AG04450 (cell line): ENCODE data around the gene C1QL2. TPM values are rescaled to one million over a fixed set of nuclear protein-coding genes. Genes with fewer than 3 reads are reported as not detected.

Experiments used
- CTCF ChIA-PET: fragments of 300-600, 350-600 bp; formaldehyde crosslinking; extraction: SDS; loops from one replicate; lab custom pipeline; 2022; ENCODE audit warnings: antibody characterized with exemption, inconsistent platforms; lab: Charles Lee
- POLR2A ChIA-PET: fragments of 350-600 bp; formaldehyde crosslinking; extraction: SDS; loops from one replicate; lab custom pipeline; 2021; ENCODE audit warnings: antibody characterized with exemption, inconsistent platforms; lab: Yijun Ruan, JAX
- DNase-seq: peaks from one replicate; pipeline ENCODE4 v3.0.0-alpha.2; 2011; ENCODE audit warnings: low read depth, low spot score
- H3K27ac ChIP-seq: one replicate; pipeline ENCODE4 v1.5.1; 2012; ENCODE audit warnings: low read depth, low read length, control low read depth
- H3K27me3 ChIP-seq: one replicate; pipeline ENCODE4 v1.6.0; 2012; ENCODE audit warnings: low read length; ENCODE audit not compliant: control insufficient read depth, insufficient read depth
- H3K4me3 ChIP-seq: 2 replicates; pipeline ENCODE4 v1.5.1; 2011; ENCODE audit warnings: mild to moderate bottlenecking, low read depth, low read length, control low read depth
- H3K9me3 ChIP-seq: 2 replicates; pipeline ENCODE4 v1.5.1; 2012; ENCODE audit warnings: low read length; ENCODE audit not compliant: control insufficient read depth, insufficient read depth
- CTCF ChIP-seq: IDR thresholded peaks from 2 replicates; pipeline ENCODE4 v1.5.1; 2011; ENCODE audit warnings: low read depth, low read length, control low read depth, inconsistent platforms
- polyA plus RNA-seq: library from polyadenylated mRNA; depleted of rRNA; stranded (reverse); fragments of >200 nt; gene quantifications from 2 replicates; pipeline ENCODE4 v1.2.3, GENCODE V29; 2011

C1QL2 gene
- polyA plus RNA-seq, 1 experiment: not detected

GRCh38 chr2:119177838-119178190, 19.3 kb upstream of the C1QL2 start:
- H3K9me3 ChIP-seq: no peaks in the 10 kb centered on the region
- POLR2A ChIA-PET: no interaction called here
- CTCF ChIA-PET: no interaction called here
- peaks cover 2% of the 10 kb centered on the region for H3K27me3 ChIP-seq
- no peak for DNase-seq
- H3K4me3 ChIP-seq: no peak overlapping the region
- H3K27ac ChIP-seq: no peak overlapping the region
- TF ChIP-seq CTCF: no peak

- ChIA-PET CTCF (no interaction called here), POLR2A (no interaction called here)
- TF ChIP-seq CTCF: no peak
- H3K27me3 ChIP-seq: peaks cover 2% of the 10 kb centered on the region
- no peak overlapping the region for H3K27ac ChIP-seq
- H3K4me3 ChIP-seq: no peak overlapping the region
- DNase-seq: no peak
- H3K9me3 ChIP-seq: no peaks in the 10 kb centered on the region
Measured at GRCh38 chr2:119177171-119177837, 18.8 kb upstream of the C1QL2 start.

- POLR2A ChIA-PET: no interaction called here
- Histone ChIP-seq H3K9me3 (no peaks in the 10 kb centered on the region), H3K4me3 (no peak overlapping the region), H3K27ac (no peak overlapping the region), H3K27me3 (peaks cover 2% of the 10 kb centered on the region)
- CTCF ChIA-PET: interaction anchor here (0.5 to 1.8 kb wide), 4 partner anchors 12 to 973 kb away, joined by 3 to 9 read pairs (median 4); no protein-coding TSS in a partner anchor
- DNase-seq: no peak
- no peak for TF ChIP-seq CTCF
Measured at GRCh38 chr2:119175517-119175916, 17.0 kb upstream of the C1QL2 start.

- Histone ChIP-seq H3K27ac (no peak overlapping the region), H3K27me3 (peaks cover 2% of the 10 kb centered on the region), H3K9me3 (no peaks in the 10 kb centered on the region), H3K4me3 (no peak overlapping the region)
- ChIA-PET POLR2A (no interaction called here), CTCF (interaction anchor here (0.5 to 1.8 kb wide), 4 partner anchors 11 to 973 kb away, joined by 3 to 9 read pairs (median 4); no protein-coding TSS in a partner anchor)
- no peak for TF ChIP-seq CTCF
- no peak for DNase-seq
Measured at GRCh38 chr2:119174993-119175347, 16.4 kb upstream of the C1QL2 start.

- H3K27me3 ChIP-seq: peaks cover 3% of the 10 kb centered on the region
- no peak overlapping the region for H3K4me3 ChIP-seq
- no peaks in the 10 kb centered on the region for H3K9me3 ChIP-seq
- ChIA-PET POLR2A (no interaction called here), CTCF (interaction anchor here (0.5 to 1.8 kb wide), 4 partner anchors 11 to 972 kb away, joined by 3 to 9 read pairs (median 4); no protein-coding TSS in a partner anchor)
- H3K27ac ChIP-seq: no peak overlapping the region
- peak; percentile 71 for TF ChIP-seq CTCF
- no peak for DNase-seq
Measured at GRCh38 chr2:119174216-119174992, 15.9 kb upstream of the C1QL2 start.
